Stimulated activated CD8-positive, alpha-beta memory T cell treated with anti-CD3 and anti-CD28 coated beads, Interleukin-4, amount 100 ng/mL, for 48 hours (primary cell): ENCODE data around the gene GPC3.
"Not testable (repeated sequence)": the region's sequence is repeated elsewhere in the genome, so short reads cannot be mapped to it uniquely, and the experiment has no call there.

ENCODE experiments used
- DNase-seq: peaks from one replicate; pipeline ENCODE4 v3.0.0-alpha.2; 2020

GPC3 gene

DNA sequence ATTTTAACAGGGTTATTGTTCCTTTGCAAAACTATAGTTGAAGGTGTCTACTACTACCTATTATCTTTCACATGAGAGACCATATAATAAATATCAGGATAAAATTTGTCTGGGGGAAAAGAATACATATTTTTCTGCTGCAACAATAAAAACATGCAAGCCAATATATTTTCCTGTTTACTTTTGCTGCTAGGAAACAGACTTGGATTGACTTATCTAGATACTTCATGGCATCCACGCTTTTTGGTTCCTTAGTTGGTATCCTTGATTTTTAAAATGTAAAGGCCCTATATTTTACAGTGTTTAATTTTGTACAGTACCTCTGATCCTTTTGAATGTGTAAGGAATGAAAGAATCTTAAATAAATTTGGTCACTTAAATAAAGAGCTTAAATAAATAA is 150.6 kb downstream of the GPC3 start:
- no peak for DNase-seq

DNA sequence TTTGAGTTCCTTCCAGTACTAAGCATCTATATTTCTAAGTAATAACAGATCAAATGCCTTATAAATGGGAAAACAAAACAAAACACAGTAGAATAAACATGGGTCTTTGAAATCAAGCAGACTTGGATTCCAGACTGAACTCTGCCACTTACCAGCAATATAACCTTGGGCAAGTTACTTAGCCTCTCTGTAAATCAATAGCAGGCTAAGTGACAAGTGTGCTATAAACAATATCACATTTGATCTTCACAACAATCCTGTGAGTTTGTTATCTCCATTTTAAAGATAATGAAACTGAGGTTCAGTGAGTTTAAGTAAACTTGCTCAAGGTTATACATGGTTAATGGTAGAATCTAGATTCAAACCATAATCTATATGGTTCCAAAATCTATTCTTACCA is 165.8 kb downstream of the GPC3 start:
- no peak for DNase-seq

DNA sequence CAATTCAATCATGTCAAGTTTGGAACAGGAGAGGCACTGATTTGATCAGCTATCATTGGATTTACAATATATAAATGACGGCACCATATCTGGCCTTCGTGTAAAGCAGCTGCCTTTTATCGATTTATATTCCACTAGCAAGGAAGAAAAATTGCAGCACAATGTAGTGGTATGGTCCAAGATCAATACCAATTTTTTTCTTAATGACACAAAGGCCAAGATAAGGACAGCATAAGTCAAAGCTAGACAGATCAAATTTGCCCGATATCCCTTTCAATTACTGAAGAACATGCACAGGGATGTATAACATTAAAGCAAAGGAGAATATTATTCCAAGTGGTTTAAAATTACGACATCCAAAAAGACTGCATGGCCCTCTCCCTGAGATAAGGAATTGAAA is 167.4 kb downstream of the GPC3 start:
- DNase-seq = no peak

DNA sequence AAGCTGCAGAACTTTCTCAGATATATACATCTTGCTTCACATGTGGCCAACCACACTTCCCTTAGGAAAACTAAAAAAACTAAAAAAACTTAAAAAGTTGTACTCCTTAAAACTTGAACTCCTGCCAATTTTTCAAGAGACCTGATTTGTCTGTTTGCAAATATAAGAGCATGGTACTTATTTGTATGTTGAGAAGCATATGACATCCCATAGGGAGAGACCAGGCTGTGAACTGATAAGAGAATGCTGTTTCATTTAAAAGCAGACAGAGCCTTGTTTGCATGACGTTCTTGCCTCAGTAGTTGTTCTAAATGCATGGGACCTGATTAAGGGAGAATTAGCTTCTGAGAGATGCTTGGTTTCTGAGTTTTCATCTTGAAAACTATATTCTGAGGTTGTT is 169.9 kb downstream of the GPC3 start:
- no peak for DNase-seq

DNA sequence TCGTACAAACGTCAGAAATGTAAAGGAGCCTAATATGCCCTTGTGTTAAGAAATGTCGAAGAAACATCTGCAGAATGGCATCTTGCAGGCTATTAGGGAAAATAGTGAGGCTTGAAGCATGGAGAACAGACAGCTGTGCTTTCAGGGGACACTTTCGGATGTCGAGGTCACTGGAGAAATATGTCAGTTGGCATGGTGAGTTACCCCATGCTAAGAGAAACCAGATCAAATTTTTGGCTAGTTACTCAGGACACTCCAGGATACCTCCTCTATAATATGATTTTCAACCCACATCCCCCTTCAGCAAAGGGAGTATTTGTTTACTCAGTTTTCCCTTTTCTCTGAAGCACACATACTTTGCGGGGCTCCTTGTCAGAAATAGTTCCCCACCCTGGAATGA is 171.4 kb downstream of the GPC3 start:
- no peak for DNase-seq

DNA sequence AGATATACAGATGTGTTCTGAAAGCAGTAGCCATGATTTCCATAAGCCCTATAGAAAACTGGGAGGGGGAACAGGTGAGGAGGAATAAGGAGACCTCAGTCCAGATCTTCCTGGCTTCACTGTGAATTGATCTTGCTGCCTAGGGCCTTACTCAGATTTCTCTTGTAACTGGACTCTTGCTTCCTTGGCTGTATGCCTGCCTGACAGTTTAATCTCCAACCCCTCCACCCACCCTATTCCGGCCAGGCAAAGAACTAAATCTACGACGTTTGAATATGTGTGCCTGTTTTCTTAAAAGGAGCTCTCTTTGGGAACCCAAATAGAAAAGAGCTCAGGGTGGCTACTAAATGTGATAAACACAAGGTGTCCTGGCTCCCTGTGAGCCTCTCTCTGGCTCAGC is 173.0 kb downstream of the GPC3 start:
- no peak for DNase-seq

DNA sequence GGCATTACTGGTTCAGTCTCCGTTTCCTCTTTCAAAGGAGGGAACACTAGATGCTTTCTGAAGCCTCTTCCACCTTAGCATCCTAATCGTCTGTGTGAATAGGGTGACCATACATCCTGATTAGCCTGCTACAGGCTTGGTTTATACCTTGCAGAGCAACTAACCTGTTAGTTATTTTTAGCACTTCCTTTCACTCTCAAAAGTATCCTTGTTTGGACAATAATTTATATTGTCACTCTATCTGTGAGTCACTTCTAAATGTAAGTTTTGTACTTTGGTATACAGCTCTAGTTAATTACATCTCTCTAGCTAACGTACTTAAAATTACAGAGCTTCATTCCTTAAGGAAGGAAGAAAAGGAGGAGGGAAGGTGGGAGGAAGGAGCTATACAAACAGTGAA is 174.5 kb downstream of the GPC3 start:
- no peak for DNase-seq

DNA sequence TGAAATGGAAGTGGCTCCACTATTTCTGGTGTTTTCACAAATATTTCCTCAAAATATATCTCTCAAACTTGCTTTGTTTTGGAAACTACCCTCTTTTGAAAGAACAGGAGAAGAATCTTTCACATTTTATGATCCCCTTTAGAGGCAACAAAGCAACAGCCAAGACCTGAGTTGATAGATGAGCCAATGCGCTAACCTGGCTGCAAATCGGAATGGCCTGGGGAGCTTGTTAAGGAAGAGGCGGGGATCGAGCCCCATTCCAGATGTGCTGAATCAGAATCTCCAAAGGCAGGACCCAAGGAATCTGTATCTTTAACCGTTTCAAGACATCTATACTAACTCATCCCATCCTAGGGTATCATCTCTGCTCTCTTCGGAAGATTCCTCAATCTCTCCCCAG is 181.3 kb downstream of the GPC3 start:
- DNase-seq = no peak

DNA sequence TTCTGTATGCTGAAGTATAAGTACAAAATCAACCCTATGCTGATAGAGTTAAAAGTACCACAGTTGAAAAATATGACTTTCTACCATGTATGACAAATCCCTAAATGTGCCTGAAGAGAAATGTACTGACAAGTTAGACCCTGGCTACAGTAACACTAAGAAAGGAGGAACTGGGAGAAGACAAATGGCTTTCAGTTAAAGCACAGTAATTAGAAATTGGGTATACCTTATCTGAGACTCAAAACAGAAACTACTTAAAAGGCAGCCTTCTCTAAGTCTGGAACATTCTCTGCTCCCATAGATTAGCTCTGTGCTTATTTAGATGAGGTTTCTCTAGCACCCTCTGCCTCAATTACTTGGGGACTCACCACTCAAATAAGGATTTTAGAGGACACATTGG is 189.1 kb downstream of the GPC3 start:
- no peak for DNase-seq

DNA sequence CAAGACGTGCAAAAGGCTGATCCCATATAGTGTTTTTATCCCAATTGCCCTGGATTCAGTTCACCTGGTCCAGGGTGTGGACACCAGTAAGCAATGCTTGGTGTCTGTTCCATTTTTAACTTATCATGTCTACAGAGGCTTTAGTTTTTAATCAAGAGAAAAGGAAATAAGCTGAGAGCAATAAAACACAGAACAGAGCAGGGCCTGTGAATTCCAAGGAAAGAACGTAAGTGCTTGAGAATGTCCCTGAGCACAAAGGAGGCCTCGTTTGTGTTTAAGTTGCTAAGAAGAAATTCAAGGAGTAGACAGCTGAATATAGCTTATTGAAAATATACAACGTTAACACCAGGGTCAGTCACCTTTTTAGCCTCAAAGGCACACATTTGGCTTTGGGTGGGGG is 191.3 kb downstream of the GPC3 start:
- no peak for DNase-seq

DNA sequence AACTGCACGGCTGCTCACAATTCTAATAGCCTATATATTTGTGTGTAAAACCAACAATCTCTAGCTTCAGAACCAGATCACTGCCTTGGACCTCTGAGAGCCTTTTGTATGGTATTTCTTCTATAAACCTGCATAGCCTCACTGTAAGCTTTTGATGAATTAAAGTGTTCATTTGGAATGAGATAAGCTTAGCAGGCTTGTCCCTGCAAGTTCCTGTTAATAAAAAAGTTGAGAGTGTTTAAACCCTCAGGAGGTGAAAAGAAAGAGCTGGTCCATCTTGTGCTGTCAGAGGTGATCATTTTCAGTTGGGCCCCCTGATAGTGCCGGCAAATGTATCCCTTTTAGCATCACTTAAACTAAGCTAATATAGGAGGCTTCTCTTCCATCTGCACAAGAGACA is 191.8 kb downstream of the GPC3 start:
- DNase-seq = no peak

DNA sequence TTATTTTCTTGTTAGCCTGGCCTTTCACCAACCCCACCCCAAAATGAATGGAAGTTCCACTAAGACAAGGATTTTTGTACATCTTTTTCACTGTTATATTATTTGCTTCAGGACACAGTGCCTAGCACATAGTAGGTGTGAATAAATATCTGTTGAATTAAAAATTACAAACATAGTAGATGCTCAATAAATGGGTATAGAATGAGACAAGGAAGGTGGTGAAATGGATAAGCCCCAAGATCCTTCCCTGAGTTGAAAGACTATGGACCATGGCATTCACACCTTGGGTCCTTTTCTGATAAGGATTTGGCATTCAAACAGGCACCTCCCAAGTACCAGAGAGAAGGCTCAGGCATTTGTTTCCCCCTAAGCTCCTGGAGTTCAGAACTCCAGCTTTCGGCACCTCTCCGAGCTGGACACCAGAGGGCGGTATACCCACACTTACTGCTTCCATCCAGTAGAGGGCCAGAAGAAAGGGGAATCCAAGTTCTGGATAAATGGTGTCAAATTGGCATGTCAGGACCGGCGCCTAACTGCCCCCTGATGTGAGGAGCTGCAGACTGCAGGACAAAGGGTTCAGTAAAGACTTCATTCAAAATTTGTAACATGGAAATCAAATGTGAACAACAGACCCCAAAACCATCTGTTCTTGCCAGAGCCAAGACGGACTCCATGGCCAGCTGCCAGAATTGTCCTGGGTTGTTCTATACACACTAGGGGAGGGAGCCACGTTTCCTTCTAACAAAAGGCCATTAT is 193.0 kb downstream of the GPC3 start:
- peak; percentile 66 for DNase-seq

DNA sequence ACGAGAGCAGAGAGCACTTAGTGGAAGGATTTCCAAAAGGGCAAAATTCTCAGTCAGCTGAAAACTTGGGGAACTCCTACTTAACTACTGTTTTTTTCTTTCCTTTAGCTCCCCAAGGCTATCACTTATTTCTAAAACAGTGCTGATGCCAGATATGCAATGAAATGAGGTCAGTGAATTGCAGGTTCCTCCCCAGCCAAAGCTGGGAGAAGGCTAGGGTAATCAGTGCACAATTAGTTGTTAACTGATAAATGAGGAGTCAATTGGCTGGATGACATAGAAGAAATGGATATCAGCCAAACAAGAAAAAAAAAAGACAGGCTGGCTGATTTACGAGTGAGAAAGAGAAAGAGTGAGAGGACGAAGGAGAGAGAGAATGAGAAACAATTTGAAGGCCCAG is 195.6 kb downstream of the GPC3 start:
- DNase-seq = no peak

DNA sequence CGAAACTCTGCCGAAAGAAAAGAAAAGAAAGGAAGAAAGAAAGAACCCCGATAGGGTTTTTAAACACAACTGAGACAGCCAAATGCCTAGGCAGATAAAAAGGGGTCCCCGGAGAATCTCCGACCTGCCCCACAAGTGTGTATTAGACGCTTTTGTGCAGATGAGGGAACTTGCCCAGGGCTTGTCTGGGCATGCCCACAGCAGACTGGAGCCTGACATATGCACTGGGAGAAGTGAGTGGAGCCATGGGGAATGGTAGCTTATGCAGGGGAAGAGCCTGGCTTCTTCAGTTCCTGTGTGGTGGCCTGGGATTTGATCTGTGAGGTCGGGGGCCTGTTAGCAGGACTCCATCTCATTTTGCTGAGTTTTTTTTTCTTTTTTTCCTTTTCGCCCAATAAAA is 199.0 kb downstream of the GPC3 start:
- DNase-seq = no peak

DNA sequence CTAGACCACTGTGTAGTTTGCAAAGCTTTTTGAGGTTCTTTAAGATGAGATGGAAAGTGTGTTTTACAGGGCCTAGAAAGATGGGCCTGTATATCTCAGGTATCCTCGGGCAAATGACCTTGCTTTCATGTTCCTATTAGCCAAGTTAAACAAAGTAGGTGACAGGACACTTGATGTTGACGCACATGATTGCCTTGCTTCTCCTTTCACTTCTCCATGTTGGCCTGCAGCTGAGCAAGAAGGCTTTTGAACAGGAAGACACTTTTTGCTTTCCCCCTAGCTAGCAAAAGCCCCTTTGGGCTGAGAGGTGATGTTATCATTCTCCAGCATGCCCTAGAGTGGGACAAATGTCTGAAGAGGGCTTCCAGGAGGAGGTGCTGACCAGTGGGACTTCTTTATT is 202.1 kb downstream of the GPC3 start:
- no peak for DNase-seq

DNA sequence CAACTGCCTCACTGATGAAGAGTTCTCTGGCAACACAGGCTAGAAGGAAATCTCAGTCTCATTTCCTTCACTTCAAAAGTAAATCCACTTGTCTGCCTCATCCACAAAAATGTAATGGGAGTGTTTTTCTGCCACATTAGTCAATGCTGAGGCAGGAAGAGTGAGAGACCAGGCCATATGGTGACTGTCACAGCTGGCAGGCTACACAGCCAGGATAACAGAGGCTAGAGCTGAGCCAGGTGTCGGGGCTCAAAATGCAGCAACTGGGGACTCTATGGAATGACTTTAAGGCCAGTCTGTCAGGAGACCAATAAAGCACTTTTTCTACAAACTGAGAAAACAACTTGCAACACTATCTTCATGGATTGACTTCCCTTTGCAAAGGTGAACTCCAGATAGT is 204.2 kb downstream of the GPC3 start:
- no peak for DNase-seq

DNA sequence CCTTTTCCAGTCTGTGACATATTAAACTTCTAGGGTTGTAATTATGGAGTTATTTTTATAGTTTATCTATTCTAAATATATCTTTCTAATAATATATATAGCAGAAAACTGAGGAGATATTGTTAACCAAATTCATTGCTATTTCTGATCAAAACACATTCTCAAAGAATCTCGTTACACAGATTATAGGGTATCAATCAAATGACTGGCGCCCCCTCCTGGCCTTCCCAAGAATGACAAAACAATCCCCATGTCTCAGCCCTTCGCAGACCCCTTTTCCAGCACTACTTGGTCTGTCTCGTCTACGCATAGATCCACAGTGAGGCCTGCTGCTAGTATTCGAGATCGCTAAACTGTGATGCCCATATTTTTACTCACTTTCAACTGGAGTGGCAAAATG is 209.3 kb downstream of the GPC3 start:
- DNase-seq = peak; percentile 64

DNA sequence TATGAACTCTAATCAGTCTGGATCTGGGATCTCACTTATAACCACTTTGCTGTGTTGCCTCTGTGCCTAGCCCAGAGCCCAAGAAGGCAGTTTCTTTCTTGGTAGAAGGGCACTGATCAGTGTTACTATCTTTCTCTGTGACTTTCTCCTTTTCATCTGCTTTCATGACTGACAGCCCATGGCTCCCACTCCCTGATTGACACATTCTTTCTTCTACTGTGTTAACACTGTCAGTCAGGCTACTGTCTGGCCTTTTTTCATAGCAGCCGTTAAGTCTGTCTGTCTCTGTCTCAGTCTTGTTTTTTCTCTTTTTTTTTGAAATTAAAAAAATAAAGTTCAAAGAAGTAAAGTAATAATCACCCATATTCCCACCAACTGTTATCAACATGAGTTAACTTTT is 210.6 kb downstream of the GPC3 start:
- DNase-seq = no peak

DNA sequence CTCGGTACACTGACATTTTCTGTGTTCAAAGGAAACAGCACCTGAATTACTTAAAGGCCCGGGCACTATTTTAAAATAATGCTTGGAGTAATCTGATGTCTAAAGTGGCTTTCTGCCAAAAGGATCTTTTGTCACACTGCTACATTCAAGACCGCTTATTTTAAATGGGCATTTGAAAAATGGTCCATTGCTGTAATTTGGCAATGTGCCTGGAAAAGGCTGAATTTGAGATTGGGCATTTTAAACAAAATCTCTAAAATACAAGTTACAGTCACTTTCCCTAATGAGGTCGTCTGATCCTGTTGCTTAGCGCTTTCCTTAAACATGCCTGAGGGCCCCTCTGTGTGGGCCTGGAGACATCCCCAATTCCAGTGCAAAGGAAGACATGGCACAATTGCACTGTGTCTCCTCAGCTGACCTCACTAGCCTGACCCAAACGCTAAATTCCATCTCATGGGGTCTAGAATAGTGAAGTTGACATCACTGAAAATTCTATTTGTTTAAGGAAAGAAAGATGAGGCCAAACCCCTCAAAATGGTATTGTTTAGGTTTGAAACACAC is 214.2 kb downstream of the GPC3 start:
- no peak for DNase-seq

DNA sequence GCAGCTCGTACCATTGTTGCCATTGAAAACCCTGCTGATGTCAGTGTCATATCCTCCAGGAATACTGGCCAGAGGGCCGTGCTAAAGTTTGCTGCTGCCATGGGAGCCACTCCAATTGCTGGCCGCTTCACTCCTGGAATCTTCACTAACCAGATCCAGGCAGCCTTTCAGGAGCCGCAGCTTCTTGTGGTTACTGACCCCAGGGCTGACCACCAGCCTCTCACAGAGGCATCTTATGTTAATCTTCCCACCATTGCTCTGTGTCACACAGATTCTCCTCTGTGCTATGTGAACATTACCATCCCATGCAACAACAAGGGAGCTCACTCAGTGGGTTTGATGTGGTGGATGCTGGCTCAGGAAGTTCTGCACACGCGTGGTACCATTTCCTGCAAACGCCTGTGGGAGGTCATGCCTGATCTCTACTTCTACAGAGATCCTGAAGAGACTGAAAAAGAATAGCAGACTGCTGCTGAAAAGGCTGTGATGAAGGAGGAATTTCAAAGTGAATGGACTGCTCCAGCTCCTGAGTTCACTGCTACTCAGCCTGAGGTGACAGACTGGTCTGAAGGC is 222.3 kb downstream of the GPC3 start:
- DNase-seq = not testable (repeated sequence)

DNA sequence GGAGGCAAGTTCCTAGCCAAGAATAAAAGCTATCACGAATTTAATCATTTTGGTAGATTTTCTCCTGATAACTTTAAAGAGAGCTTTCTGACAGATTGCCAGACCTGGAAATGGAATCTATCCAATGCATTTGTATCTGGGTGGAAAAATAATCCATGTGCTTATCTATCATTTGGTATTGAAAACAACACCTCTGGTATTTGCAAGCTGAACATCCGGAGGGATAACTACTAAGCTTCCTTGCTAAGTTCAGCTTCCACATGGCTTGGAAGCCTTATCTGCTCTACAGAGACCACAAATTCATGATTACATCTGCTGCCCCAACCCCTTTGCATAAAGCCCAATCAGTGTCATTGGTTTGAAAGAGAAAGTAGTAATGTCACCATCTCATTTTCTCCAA is 230.7 kb downstream of the GPC3 start:
- no peak for DNase-seq

DNA sequence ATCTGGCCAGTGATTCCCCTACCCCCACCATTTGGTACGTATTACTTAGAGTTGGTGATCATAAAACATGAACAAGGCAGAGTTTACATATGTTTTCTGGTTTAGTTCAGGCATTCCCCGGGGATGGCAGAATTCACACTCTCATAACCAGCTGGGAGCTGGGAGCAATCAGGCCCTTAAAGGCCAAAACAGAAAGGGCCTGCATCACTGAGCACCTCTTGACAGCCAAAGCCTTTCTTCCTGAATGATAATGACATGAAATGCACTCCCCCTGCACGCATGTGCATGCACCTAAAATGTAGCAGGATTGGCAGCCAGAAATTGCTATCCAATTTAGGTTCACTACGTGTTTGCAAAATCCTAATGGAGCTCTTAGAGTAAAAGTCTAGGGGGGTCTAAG is 235.4 kb downstream of the GPC3 start:
- no peak for DNase-seq

DNA sequence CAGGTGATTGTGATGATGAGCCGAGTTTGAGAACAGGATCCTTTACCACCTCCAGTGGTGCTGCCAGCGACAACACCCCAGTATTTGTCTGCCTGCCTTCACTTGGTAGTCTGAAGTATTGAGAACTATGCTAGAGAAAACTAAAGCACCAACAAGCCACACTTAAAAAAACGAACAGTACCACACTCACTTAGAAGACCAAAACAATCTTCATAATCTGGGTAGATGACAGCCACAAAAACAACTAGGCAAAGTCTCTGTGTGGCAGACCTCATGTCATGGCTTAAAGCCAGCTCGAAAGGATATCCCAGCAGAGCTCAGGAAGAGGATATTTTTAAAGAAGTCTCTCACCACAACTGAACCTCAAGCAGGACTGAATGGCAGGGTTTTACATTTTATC is 236.0 kb downstream of the GPC3 start:
- no peak for DNase-seq

DNA sequence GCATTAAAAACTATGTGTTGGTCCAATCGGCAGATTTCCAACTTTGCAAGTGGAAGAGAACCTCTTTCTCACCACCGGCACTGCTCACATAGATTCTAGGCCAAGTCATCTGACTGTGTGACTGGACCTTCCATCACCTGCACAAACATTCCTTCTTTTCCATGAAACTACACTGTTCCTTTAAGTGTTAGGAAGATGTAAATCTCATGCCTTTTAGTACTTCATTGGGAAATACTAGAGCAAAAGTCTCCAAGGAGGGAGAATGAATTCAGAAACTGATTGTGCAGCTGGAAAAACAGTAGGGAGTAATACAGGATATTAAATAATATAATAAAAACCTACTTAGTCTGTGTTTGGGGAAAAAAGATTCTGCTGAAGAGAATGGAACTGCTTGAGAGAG is 238.2 kb downstream of the GPC3 start:
- DNase-seq = no peak

DNA sequence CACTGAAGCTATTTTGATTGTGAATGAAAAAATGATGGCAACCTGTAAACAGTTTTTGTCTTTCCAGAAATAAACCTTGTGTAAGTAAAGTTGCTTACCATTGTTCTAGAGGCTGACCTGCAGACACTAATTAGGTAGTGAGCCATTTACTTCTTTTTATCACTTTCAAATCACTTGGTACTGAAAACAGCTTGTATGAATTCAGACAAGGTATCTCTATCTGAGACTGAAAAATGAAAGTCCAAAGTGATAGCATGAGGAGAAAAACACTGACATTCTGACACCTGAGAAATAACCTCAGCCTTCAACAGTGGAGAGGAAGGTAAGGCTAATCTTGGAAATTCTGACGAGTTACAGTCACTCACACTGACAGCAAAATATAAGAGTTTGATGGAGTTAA is 238.8 kb downstream of the GPC3 start:
- DNase-seq = no peak
